Activated naive CD8-positive, alpha-beta T cell (primary cell): ENCODE results near the gene SEMA3A.
"Not testable (repeated sequence)": the region's sequence is repeated elsewhere in the genome, so short reads cannot be mapped to it uniquely, and the experiment has no call there.

Experiments used
- H3K27ac Mint-ChIP-seq: one replicate; pipeline ENCODE4 v1.8.0; 2021; ENCODE audit warnings: mixed read lengths
- H3K27me3 Mint-ChIP-seq: one replicate; pipeline ENCODE4 v1.8.0; 2021; ENCODE audit warnings: mixed read lengths
- H3K36me3 Mint-ChIP-seq: one replicate; pipeline ENCODE4 v1.8.0; 2021; ENCODE audit warnings: mixed read lengths
- H3K4me1 Mint-ChIP-seq: one replicate; pipeline ENCODE4 v1.8.0; 2021; ENCODE audit warnings: low read depth, mixed read lengths
- H3K4me3 Mint-ChIP-seq: one replicate; pipeline ENCODE4 v1.8.0; 2021; ENCODE audit warnings: mild to moderate bottlenecking, mixed read lengths
- H3K9me3 Mint-ChIP-seq: one replicate; pipeline ENCODE4 v1.8.0; 2021; ENCODE audit warnings: low read depth, mixed read lengths

SEMA3A gene

GRCh38 chr7:84058311-84059076, 136.1 kb downstream of the SEMA3A start:
- Mint-ChIP-seq H3K27ac (no peak overlapping the region), H3K4me1 (peaks cover 9% of the 10 kb centered on the region), H3K4me3 (no peak overlapping the region), H3K27me3 (no peaks in the 10 kb centered on the region), H3K9me3 (no peaks in the 10 kb centered on the region), H3K36me3 (no peaks in the 10 kb centered on the region)

DNA sequence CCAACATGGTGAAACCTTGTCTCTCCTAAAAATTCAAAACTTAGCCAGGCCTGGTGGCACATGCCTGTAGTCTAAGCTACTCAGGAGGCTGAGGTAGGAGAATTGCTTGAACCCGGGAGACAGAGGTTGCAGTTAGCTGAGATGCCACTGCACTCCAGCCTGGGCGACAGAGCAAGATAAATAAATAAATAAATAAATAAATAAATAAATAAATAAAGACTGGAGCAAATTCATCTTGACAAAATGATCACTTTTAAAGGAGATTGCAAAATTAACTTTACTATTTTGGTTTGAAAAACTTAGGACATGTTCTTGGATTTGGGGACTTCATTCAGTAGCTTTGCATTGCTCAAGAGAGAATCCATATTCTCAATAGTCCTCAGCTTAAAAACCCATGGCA, 137.0 kb downstream of the SEMA3A start:
- no peaks in the 10 kb centered on the region for H3K27me3 Mint-ChIP-seq
- no peak overlapping the region for H3K27ac Mint-ChIP-seq
- H3K9me3 Mint-ChIP-seq, result no peaks in the 10 kb centered on the region
- no peak overlapping the region for H3K4me3 Mint-ChIP-seq
- H3K36me3 Mint-ChIP-seq, result no peaks in the 10 kb centered on the region
- peaks cover 9% of the 10 kb centered on the region for H3K4me1 Mint-ChIP-seq

- no peak overlapping the region for H3K4me3 Mint-ChIP-seq
- peaks cover 9% of the 10 kb centered on the region for H3K4me1 Mint-ChIP-seq
- H3K9me3 Mint-ChIP-seq, result no peaks in the 10 kb centered on the region
- H3K27ac Mint-ChIP-seq, result no peak overlapping the region
- no peaks in the 10 kb centered on the region for H3K36me3 Mint-ChIP-seq
- no peaks in the 10 kb centered on the region for H3K27me3 Mint-ChIP-seq
These were observed 138.5 kb downstream of the SEMA3A start for GRCh38 chr7:84055904-84056605.

DNA sequence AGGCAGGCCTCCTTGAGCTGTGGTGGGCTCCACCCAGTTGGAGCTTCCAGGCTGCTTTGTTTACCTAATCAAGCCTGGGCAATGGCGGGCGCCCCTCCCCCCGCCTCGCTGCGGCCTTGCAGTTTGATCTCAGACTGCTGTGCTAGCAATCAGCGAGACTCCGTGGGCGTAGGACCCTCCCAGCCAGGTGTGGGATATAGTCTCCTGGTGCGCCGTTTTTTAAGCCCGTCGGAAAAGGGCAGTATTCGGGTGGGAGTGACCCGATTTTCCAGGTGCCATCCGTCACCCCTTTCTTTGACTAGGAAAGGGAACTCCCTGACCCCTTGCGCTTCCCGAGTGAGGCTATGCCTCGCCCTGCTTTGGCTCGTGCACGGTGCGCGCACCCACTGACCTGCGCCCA, 139.4 kb downstream of the SEMA3A start:
- H3K4me3 Mint-ChIP-seq, H3K27ac Mint-ChIP-seq, H3K9me3 Mint-ChIP-seq, H3K4me1 Mint-ChIP-seq, H3K27me3 Mint-ChIP-seq, H3K36me3 Mint-ChIP-seq: not testable (repeated sequence)

GRCh38 chr7:84049071-84049836, 145.3 kb downstream of the SEMA3A start:
- H3K4me1 Mint-ChIP-seq, result no peaks in the 10 kb centered on the region
- no peaks in the 10 kb centered on the region for H3K9me3 Mint-ChIP-seq
- no peak overlapping the region for H3K27ac Mint-ChIP-seq
- H3K36me3 Mint-ChIP-seq, result no peaks in the 10 kb centered on the region
- no peaks in the 10 kb centered on the region for H3K27me3 Mint-ChIP-seq
- no peak overlapping the region for H3K4me3 Mint-ChIP-seq

GRCh38 chr7:84047085-84047484, 147.5 kb downstream of the SEMA3A start:
- no peaks in the 10 kb centered on the region for H3K36me3 Mint-ChIP-seq
- no peaks in the 10 kb centered on the region for H3K4me1 Mint-ChIP-seq
- no peak overlapping the region for H3K4me3 Mint-ChIP-seq
- H3K9me3 Mint-ChIP-seq, result no peaks in the 10 kb centered on the region
- H3K27me3 Mint-ChIP-seq, result no peaks in the 10 kb centered on the region
- H3K27ac Mint-ChIP-seq, result no peak overlapping the region

DNA sequence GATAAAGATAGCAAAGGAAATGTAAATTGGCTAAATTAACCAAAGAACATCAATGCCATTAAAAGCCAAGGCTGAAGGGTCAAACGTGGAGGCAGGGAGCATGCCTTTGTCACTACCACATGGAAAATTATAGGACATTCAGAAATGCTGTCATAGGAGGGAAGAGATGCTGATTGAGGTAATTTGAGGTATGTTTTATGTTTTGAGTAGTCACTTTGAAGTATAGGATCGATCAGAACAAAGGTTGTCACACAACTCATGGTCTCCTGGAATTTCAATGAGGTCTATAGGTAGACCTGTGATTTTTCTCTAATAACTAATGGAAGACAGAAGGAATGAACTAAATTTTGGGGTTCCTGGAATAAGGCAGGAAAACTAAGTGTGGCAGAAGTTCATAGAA, 149.8 kb downstream of the SEMA3A start:
- no peak overlapping the region for H3K27ac Mint-ChIP-seq
- no peaks in the 10 kb centered on the region for H3K9me3 Mint-ChIP-seq
- no peaks in the 10 kb centered on the region for H3K4me1 Mint-ChIP-seq
- no peak overlapping the region for H3K4me3 Mint-ChIP-seq
- no peaks in the 10 kb centered on the region for H3K27me3 Mint-ChIP-seq
- H3K36me3 Mint-ChIP-seq, result no peaks in the 10 kb centered on the region

GRCh38 chr7:84043661-84044191, 150.9 kb downstream of the SEMA3A start:
- Mint-ChIP-seq H3K27ac (no peak overlapping the region), H3K36me3 (no peaks in the 10 kb centered on the region), H3K27me3 (no peaks in the 10 kb centered on the region), H3K9me3 (no peaks in the 10 kb centered on the region), H3K4me3 (no peak overlapping the region), H3K4me1 (no peaks in the 10 kb centered on the region)

GRCh38 chr7:84042110-84042539, 152.5 kb downstream of the SEMA3A start:
- no peaks in the 10 kb centered on the region for H3K27me3 Mint-ChIP-seq
- H3K4me3 Mint-ChIP-seq, result no peak overlapping the region
- H3K36me3 Mint-ChIP-seq, result no peaks in the 10 kb centered on the region
- H3K27ac Mint-ChIP-seq, result no peak overlapping the region
- H3K9me3 Mint-ChIP-seq, result no peaks in the 10 kb centered on the region
- H3K4me1 Mint-ChIP-seq, result no peaks in the 10 kb centered on the region

GRCh38 chr7:84041649-84042048, 152.9 kb downstream of the SEMA3A start:
- no peaks in the 10 kb centered on the region for H3K27me3 Mint-ChIP-seq
- no peaks in the 10 kb centered on the region for H3K9me3 Mint-ChIP-seq
- H3K4me1 Mint-ChIP-seq, result no peaks in the 10 kb centered on the region
- H3K27ac Mint-ChIP-seq, result no peak overlapping the region
- H3K4me3 Mint-ChIP-seq, result no peak overlapping the region
- H3K36me3 Mint-ChIP-seq, result no peaks in the 10 kb centered on the region

DNA sequence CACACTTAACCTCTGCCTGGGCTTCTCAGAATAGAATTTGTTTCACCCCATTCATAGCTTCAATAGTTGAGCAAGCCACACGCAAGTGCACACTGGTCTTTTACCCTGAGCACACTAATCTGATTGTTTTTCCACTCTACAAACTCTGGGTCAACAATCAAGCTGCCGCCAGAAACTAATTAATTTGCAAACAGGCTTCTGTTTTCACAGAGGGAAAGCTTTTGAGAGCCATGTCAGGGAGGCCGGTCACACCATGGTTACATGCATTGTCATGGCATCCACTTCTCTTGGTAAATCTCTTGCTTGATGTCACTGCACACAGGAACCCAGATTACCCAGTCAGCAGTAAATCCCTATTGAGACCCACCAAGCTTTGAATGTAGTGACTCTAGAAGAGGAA, 154.2 kb downstream of the SEMA3A start:
- H3K36me3 Mint-ChIP-seq, result no peaks in the 10 kb centered on the region
- H3K9me3 Mint-ChIP-seq, result no peaks in the 10 kb centered on the region
- H3K4me1 Mint-ChIP-seq, result no peaks in the 10 kb centered on the region
- H3K27me3 Mint-ChIP-seq, result no peaks in the 10 kb centered on the region
- H3K4me3 Mint-ChIP-seq, result no peak overlapping the region
- H3K27ac Mint-ChIP-seq, result no peak overlapping the region

DNA sequence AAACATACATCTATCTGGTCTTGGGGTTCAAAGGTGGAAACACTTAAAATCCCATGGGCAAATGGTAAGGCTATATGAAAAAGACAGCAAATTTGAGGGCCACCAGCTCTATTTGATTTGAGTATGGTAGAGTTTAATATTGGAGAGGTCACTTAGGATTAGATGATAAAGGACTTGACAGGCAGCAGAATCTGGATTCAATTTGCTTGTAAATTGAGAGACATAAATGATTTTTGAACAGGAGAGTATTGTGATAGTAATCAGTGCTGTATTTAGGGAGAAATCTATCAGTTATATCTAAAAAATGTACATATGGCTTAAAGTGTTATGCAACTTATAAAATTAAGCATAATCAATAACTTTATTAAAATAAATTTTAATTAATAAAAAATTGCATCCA, 155.2 kb downstream of the SEMA3A start:
- H3K27ac Mint-ChIP-seq, result no peak overlapping the region
- H3K9me3 Mint-ChIP-seq, result no peaks in the 10 kb centered on the region
- no peaks in the 10 kb centered on the region for H3K27me3 Mint-ChIP-seq
- no peaks in the 10 kb centered on the region for H3K4me1 Mint-ChIP-seq
- no peaks in the 10 kb centered on the region for H3K36me3 Mint-ChIP-seq
- no peak overlapping the region for H3K4me3 Mint-ChIP-seq

- Mint-ChIP-seq H3K9me3 (no peaks in the 10 kb centered on the region), H3K4me3 (no peak overlapping the region), H3K4me1 (no peaks in the 10 kb centered on the region), H3K27me3 (no peaks in the 10 kb centered on the region), H3K36me3 (no peaks in the 10 kb centered on the region), H3K27ac (no peak overlapping the region)
These were observed 166.9 kb downstream of the SEMA3A start for GRCh38 chr7:84027678-84028077.

GRCh38 chr7:84025332-84025927, 169.2 kb downstream of the SEMA3A start:
- Mint-ChIP-seq H3K27ac (no peak overlapping the region), H3K9me3 (no peaks in the 10 kb centered on the region), H3K4me1 (no peaks in the 10 kb centered on the region), H3K4me3 (no peak overlapping the region), H3K27me3 (no peaks in the 10 kb centered on the region), H3K36me3 (no peaks in the 10 kb centered on the region)
